ENCODE data around the gene YIPF5. TPM values are rescaled to one million over a fixed set of nuclear protein-coding genes. Genes with fewer than 3 reads are reported as not detected.

YIPF5 gene
- total and polyA plus RNA-seq, 4 donors: 10.6 to 51.9 (median 34.1) TPM

DNA sequence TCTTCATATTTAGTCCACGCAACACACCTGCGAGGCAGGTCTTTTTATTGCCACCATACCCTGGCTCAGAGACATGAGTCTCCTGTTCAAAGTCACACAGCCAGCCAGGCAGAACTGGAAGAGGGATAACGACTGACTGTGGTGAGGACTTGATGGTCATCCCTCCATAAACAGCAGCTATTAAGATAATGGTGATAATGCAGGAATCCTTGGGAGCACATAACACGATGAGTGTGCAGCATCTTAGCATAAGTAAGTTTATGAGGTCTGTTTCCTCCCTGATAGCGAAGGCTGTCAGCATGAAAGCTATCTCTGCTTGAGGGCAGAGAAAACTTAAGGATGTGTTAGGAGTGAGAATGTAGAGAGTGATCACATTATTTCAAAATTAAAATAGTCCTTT lies 31.1 kb upstream of the YIPF5 start:
- WGBS, 2 donors: 57 to 61% methylated on average over 5 of the region's 5 CpGs

DNA sequence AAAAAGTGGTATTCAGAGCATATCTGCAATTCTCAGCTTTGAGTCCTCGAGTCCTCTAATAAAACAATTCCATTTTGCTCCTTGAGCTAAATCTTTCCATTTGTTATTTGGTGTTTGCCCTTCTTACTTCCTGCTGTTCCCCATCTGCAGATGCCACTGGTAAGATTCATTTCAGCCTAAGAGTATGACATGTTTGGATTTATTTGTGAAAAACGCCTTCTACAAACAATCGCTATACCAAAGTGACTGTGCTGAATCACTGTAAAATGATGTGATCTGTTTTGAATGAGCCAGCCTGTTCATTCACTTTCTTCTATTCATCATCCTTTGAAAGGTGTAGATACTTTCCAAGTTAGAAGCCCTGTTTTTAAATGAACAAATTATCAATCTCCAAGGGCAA lies 27.9 kb upstream of the YIPF5 start:
- Histone ChIP-seq H3K9me3 (ENCODE audit: control insufficient read depth in 4 of 4, insufficient read depth in 3 of 4, low read length in 3 of 4) (no peaks in the 10 kb centered on the region), H3K4me1 (ENCODE audit: control insufficient read depth in 5 of 5, insufficient read depth in 5 of 5, low read length in 5 of 5) (peaks cover 0 to 9% (median 0%) of the 10 kb centered on the region in 5 donors), H3K9ac (ENCODE audit: insufficient read depth in 1 of 2, low read length in 2 of 2) (no peak overlapping the region), H3K4me3 (no peak overlapping the region), H3K27ac (ENCODE audit: low read depth in 1 of 2, low read length in 1 of 2) (no peak overlapping the region), H3K36me3 (ENCODE audit: control insufficient read depth in 4 of 4, insufficient read depth in 4 of 4, low read length in 4 of 4) (no peaks in the 10 kb centered on the region), H3K27me3 (ENCODE audit: control insufficient read depth in 3 of 3, insufficient read depth in 3 of 3, low read length in 2 of 3) (peaks cover 0 to 13% (median 3%) of the 10 kb centered on the region in 3 donors)
- WGBS, 2 donors: 48 to 74% methylated on average over 3 of the region's 3 CpGs
- no peak for ATAC-seq (ENCODE audit: insufficient read depth, low FRiP score)
- no peak for TF ChIP-seq CTCF (IDR thresholded peaks at IDR 0.05; ENCODE audit: control extremely low read depth, extremely low read depth)
- DNase-seq: no peak

More for the DNA sequence above, 31.1 kb upstream of the YIPF5 start:
- DNase-seq: no peak
- Histone ChIP-seq H3K9me3 (ENCODE audit: control insufficient read depth in 4 of 4, insufficient read depth in 3 of 4, low read length in 3 of 4) (no peaks in the 10 kb centered on the region), H3K4me3 (no peak overlapping the region), H3K4me1 (ENCODE audit: control insufficient read depth in 5 of 5, insufficient read depth in 5 of 5, low read length in 5 of 5) (peaks cover 0 to 18% (median 2%) of the 10 kb centered on the region in 5 donors), H3K27me3 (ENCODE audit: control insufficient read depth in 3 of 3, insufficient read depth in 3 of 3, low read length in 2 of 3) (peaks cover 0 to 38% (median 18%) of the 10 kb centered on the region in 3 donors), H3K36me3 (ENCODE audit: control insufficient read depth in 4 of 4, insufficient read depth in 4 of 4, low read length in 4 of 4) (no peaks in the 10 kb centered on the region), H3K27ac (ENCODE audit: low read depth in 1 of 2, low read length in 1 of 2) (no peak overlapping the region), H3K9ac (ENCODE audit: insufficient read depth in 1 of 2, low read length in 2 of 2) (no peak overlapping the region)
- no peak for TF ChIP-seq CTCF (IDR thresholded peaks at IDR 0.05; ENCODE audit: control extremely low read depth, extremely low read depth)
- no peak for ATAC-seq (ENCODE audit: insufficient read depth, low FRiP score)

- ATAC-seq (ENCODE audit: insufficient read depth, low FRiP score) (no peak), DNase-seq (no peak)
- no peaks in the 10 kb centered on the region for H3K36me3 ChIP-seq (ENCODE audit: control insufficient read depth in 4 of 4, insufficient read depth in 4 of 4, low read length in 4 of 4)
- TF ChIP-seq CTCF (IDR thresholded peaks at IDR 0.05; ENCODE audit: control extremely low read depth, extremely low read depth): no peak
- H3K4me1 ChIP-seq (ENCODE audit: control insufficient read depth in 5 of 5, insufficient read depth in 5 of 5, low read length in 5 of 5): peaks cover 0 to 4% (median 0%) of the 10 kb centered on the region in 5 donors
- H3K9me3 ChIP-seq (ENCODE audit: control insufficient read depth in 4 of 4, insufficient read depth in 3 of 4, low read length in 3 of 4): no peaks in the 10 kb centered on the region
- H3K27me3 ChIP-seq (ENCODE audit: control insufficient read depth in 3 of 3, insufficient read depth in 3 of 3, low read length in 2 of 3): peaks cover 0 to 6% (median 3%) of the 10 kb centered on the region in 3 donors
- no peak overlapping the region for H3K9ac ChIP-seq (ENCODE audit: insufficient read depth in 1 of 2, low read length in 2 of 2)
- WGBS, 2 donors: 81 to 83% methylated on average over 1 of the region's 1 CpG
- H3K27ac ChIP-seq (ENCODE audit: low read depth in 1 of 2, low read length in 1 of 2): no peak overlapping the region
- H3K4me3 ChIP-seq: no peak overlapping the region
These were observed 26.2 kb upstream of the YIPF5 start for GRCh38 chr5:144196612-144197011.

DNA sequence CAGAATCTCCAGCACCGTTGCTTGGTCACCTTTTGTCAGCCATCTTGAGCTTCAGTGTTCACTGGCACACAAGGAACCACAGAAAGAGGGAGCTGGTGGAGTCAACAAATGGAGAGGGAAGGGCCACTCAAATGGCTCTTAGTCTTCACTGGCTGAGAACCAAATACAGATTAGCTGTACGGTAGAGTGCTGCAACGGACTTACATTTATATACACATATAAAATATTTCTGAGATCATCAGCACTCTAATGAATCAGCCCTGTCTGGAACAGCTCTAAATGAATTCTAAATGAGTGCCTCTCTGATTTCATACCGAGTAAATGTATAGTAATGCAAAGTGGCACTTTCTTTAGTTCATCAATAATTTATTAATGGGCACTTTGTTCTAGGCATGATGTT lies 25.0 kb upstream of the YIPF5 start:
- Histone ChIP-seq H3K9me3 (ENCODE audit: control insufficient read depth in 4 of 4, insufficient read depth in 3 of 4, low read length in 3 of 4) (no peaks in the 10 kb centered on the region), H3K4me1 (ENCODE audit: control insufficient read depth in 5 of 5, insufficient read depth in 5 of 5, low read length in 5 of 5) (peaks cover 0 to 9% (median 0%) of the 10 kb centered on the region in 5 donors), H3K4me3 (no peak overlapping the region), H3K27me3 (ENCODE audit: control insufficient read depth in 3 of 3, insufficient read depth in 3 of 3, low read length in 2 of 3) (peaks cover 0 to under 1% (median 0%) of the 10 kb centered on the region in 3 donors), H3K27ac (ENCODE audit: low read depth in 1 of 2, low read length in 1 of 2) (no peak overlapping the region), H3K9ac (ENCODE audit: insufficient read depth in 1 of 2, low read length in 2 of 2) (no peak overlapping the region), H3K36me3 (ENCODE audit: control insufficient read depth in 4 of 4, insufficient read depth in 4 of 4, low read length in 4 of 4) (no peaks in the 10 kb centered on the region)
- TF ChIP-seq CTCF (IDR thresholded peaks at IDR 0.05; ENCODE audit: control extremely low read depth, extremely low read depth): no peak
- 64 to 82% methylated on average over 4 of the region's 4 CpGs for WGBS, 2 donors
- DNase-seq (no peak), ATAC-seq (ENCODE audit: insufficient read depth, low FRiP score) (no peak)
